ENCODE data around the gene MAP3K15. TPM values are rescaled to one million over a fixed set of nuclear protein-coding genes. Genes with fewer than 3 reads are reported as not detected.

Gene MAP3K15
- total RNA-seq, 2 donors from 2014 or later, result 0.56 TPM; not detected in 1

DNA sequence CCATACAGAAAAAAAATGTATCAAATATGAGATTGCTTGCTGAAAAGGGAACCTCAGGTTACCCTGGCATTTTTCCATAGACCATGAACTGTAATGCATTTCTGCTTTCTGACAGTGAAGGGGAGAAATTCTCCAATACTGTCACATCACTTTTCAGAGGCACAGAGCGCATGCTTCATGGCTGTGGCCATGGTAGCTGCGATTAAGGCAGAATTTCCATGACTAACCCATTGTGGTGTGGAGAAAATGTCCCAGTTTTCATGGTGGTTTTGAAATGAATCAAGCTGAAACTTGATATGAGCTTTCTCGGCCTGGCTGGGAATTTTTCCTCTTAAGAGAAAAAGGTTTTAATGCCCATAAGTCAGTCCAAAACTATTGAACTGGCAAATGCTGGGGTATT lies 39.5 kb upstream of the MAP3K15 start:
- Histone ChIP-seq H3K4me1 (ENCODE audit: control insufficient read depth in 1 of 2, low read depth in 2 of 2) (no peaks in the 10 kb centered on the region), H3K27ac (no peak overlapping the region), H3K36me3 (no peaks in the 10 kb centered on the region), H3K4me3 (no peak overlapping the region), H3K9me3 (no peaks in the 10 kb centered on the region), H3K27me3 (replicated peaks; ENCODE audit: insufficient read depth) (no peaks in the 10 kb centered on the region)
- TF ChIP-seq, protein P1, sequence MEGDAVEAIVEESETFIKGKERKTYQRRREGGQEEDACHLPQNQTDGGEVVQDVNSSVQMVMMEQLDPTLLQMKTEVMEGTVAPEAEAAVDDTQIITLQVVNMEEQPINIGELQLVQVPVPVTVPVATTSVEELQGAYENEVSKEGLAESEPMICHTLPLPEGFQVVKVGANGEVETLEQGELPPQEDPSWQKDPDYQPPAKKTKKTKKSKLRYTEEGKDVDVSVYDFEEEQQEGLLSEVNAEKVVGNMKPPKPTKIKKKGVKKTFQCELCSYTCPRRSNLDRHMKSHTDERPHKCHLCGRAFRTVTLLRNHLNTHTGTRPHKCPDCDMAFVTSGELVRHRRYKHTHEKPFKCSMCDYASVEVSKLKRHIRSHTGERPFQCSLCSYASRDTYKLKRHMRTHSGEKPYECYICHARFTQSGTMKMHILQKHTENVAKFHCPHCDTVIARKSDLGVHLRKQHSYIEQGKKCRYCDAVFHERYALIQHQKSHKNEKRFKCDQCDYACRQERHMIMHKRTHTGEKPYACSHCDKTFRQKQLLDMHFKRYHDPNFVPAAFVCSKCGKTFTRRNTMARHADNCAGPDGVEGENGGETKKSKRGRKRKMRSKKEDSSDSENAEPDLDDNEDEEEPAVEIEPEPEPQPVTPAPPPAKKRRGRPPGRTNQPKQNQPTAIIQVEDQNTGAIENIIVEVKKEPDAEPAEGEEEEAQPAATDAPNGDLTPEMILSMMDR (IDR thresholded peaks at IDR 0.05), result no peak
- DNase-seq (ENCODE audit: low spot score), result no peak
- ATAC-seq (ENCODE audit: insufficient number of reproducible peaks, low FRiP score, low read depth), result no peak

DNA sequence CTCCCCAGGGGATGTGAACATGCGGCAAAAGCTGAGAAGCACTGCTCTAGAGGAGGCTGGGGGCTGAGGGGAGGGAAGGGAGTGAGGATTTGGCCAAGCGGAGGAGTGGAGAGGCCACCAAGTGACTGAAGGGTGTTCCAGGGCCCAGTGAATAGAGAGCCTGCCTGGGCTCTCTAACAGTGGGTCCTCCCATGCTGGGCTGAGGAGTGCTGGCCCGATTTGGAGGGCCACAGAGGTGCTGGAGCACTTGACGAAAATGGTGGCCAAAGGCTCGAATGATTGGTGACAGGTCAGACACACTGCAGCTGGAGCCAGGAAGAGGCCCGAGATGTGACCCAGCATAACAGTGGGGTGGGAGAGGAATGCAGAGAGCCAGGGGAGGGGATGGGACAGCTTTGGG lies 37.5 kb upstream of the MAP3K15 start:
- H3K36me3 ChIP-seq, result no peaks in the 10 kb centered on the region
- TF ChIP-seq, protein P1 (IDR thresholded peaks at IDR 0.05), result no peak
- no peak for DNase-seq (ENCODE audit: low spot score)
- H3K27ac ChIP-seq, result no peak overlapping the region
- no peak for ATAC-seq (ENCODE audit: insufficient number of reproducible peaks, low FRiP score, low read depth)
- H3K9me3 ChIP-seq, result no peaks in the 10 kb centered on the region
- no peaks in the 10 kb centered on the region for H3K4me1 ChIP-seq (ENCODE audit: control insufficient read depth in 1 of 2, low read depth in 2 of 2)
- H3K27me3 ChIP-seq (replicated peaks; ENCODE audit: insufficient read depth), result no peaks in the 10 kb centered on the region
- H3K4me3 ChIP-seq, result no peak overlapping the region

DNA sequence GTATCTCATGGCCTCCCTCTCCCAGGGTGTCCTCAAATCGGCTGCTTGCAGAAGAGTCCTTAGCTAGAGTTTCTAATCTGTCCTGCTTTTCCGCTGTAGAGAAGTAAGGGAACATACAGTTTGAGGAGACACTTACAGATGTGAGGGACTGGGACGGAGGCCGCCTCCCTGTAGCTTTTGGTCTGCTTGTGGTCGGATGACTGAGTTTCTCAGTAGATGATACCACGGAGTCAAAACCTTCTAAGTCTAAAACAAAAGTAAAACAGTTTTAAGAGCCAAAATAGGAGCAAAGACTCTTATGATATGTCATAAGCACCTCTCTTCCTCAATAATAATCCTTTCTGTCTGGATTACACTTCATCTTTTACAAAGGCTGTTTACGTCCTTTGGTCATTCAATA lies 34.5 kb upstream of the MAP3K15 start:
- TF ChIP-seq, protein P1 (IDR thresholded peaks at IDR 0.05), result no peak
- H3K9me3 ChIP-seq, result no peaks in the 10 kb centered on the region
- DNase-seq (ENCODE audit: low spot score) (no peak), ATAC-seq (ENCODE audit: insufficient number of reproducible peaks, low FRiP score, low read depth) (no peak)
- H3K27me3 ChIP-seq (replicated peaks; ENCODE audit: insufficient read depth), result no peaks in the 10 kb centered on the region
- H3K36me3 ChIP-seq, result no peaks in the 10 kb centered on the region
- H3K27ac ChIP-seq, result no peak overlapping the region
- H3K4me1 ChIP-seq (ENCODE audit: control insufficient read depth in 1 of 2, low read depth in 2 of 2), result no peaks in the 10 kb centered on the region
- H3K4me3 ChIP-seq, result no peak overlapping the region

DNA sequence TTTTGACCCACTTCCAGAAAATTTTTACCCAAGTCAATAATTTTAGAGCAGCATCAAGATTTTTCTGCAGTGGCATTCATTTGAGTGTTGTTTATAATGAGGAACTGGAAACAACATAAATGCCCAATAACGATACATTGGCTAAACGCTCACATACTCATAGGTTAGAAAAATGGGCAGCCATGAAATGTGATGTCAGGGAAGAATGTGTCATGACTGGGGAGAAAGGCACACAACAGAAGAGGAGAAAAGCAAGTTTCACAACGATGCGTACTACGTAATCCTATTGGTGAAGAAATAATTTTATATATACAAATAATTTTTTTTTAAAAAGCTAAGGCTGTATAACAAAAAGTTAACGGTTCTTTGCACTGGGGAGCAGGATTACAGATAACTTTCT lies 33.6 kb upstream of the MAP3K15 start:
- Histone ChIP-seq H3K27me3 (replicated peaks; ENCODE audit: insufficient read depth) (no peaks in the 10 kb centered on the region), H3K36me3 (no peaks in the 10 kb centered on the region), H3K9me3 (no peaks in the 10 kb centered on the region), H3K27ac (no peak overlapping the region), H3K4me1 (ENCODE audit: control insufficient read depth in 1 of 2, low read depth in 2 of 2) (no peaks in the 10 kb centered on the region), H3K4me3 (no peak overlapping the region)
- DNase-seq (ENCODE audit: low spot score) (no peak), ATAC-seq (ENCODE audit: insufficient number of reproducible peaks, low FRiP score, low read depth) (no peak)
- TF ChIP-seq, protein P1 (IDR thresholded peaks at IDR 0.05), result no peak

DNA sequence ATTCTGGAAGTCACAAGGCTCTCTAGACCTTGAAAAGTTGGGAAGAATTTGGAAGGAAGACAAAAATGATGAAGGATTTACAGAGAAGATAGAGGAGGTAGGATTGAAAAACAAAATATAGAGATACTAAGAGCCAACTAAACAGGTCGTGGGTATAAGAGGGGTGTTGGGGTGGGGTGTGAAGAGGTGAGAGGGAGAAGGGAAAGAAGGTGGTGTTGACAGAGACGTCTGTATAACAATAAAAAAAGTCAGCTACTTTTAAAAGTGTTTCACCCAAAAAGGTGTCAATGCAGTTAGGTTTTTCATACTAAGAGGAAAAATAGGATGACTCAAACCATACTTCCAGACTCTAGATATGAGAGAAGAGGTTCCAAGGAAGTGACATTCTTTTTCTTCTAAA lies 33.0 kb upstream of the MAP3K15 start:
- DNase-seq (ENCODE audit: low spot score), result no peak
- ATAC-seq (ENCODE audit: insufficient number of reproducible peaks, low FRiP score, low read depth), result no peak
- H3K27ac ChIP-seq, result no peak overlapping the region
- H3K27me3 ChIP-seq (replicated peaks; ENCODE audit: insufficient read depth), result no peaks in the 10 kb centered on the region
- H3K4me3 ChIP-seq, result no peak overlapping the region
- TF ChIP-seq, protein P1 (IDR thresholded peaks at IDR 0.05), result no peak
- no peaks in the 10 kb centered on the region for H3K4me1 ChIP-seq (ENCODE audit: control insufficient read depth in 1 of 2, low read depth in 2 of 2)
- H3K36me3 ChIP-seq, result no peaks in the 10 kb centered on the region
- H3K9me3 ChIP-seq, result no peaks in the 10 kb centered on the region
